Testis (tissue), 3 donors: ENCODE measurements around the gene PSMC1. TPM values are rescaled to one million over a fixed set of nuclear protein-coding genes. Genes with fewer than 3 reads are reported as not detected.

Experiments used
- DNase-seq: peaks from one replicate; pipeline ENCODE4 v3.0.0-alpha.2; 2019
- H3K27ac ChIP-seq, 2 donors: fragments of 200-600 bp; sonication (generic); one replicate each; pipeline ENCODE4 v1.5.1; 2019
- H3K27me3 ChIP-seq: fragments of 200-600 bp; sonication (generic); one replicate; pipeline ENCODE4 v1.5.1; 2019
- H3K36me3 ChIP-seq: fragments of 200-600 bp; sonication (generic); one replicate; pipeline ENCODE4 v1.5.1; 2017; ENCODE audit warnings: low read depth; ENCODE audit errors: missing control alignments
- H3K4me1 ChIP-seq: fragments of 200-600 bp; sonication (generic); one replicate; pipeline ENCODE4 v1.5.1; 2019
- H3K4me3 ChIP-seq, 2 donors: fragments of 200-600 bp; sonication (generic); one replicate each; pipeline ENCODE4 v1.5.1; 2017 to 2019
- H3K9me3 ChIP-seq: fragments of 200-600 bp; sonication (generic); one replicate; pipeline ENCODE4 v1.5.1; 2017
- CTCF ChIP-seq, 3 experiments: fragments of 450-650 bp in 2 of 3; fragments of 200-600 bp in 1 of 3; sonication (generic) in 1 of 3; IDR thresholded peaks; one replicate each; pipeline ENCODE4 v1.5.1; 2016 to 2019; ENCODE audit warnings: antibody characterized with exemption in 3 of 3, mild to moderate bottlenecking in 2 of 3, moderate library complexity in 1 of 3
- POLR2A ChIP-seq: fragments of 450-650 bp; IDR thresholded peaks from one replicate; pipeline ENCODE4 v1.6.1; 2017; ENCODE audit warnings: antibody characterized with exemption, mild to moderate bottlenecking, moderate library complexity
- WGBS, 2 donors: methylation state at CpG; one replicate each; pipeline ENCODE4 v1.1.5; 2018; 5-methylcytosine and 5-hydroxymethylcytosine counted together
- intact Hi-C: fragments of 100-400 bp; cut with DNase I; formaldehyde crosslinking; loops from one replicate; pipeline ENCODE4 v1.15.1; 2023; ENCODE audit warnings: low total_unique reads
- polyA plus RNA-seq: library from polyadenylated mRNA; stranded (reverse); fragments of 350-450 nt; fragmentation: Illumina TruSeq; extraction: RNeasy Lipid Tissue Mini Kit (QIAGEN cat#74804); gene quantifications from one replicate; pipeline ENCODE4 v1.2.3, GENCODE V29; 2014; ENCODE audit warnings: low read depth, low replicate concordance; ENCODE audit not compliant: insufficient read depth
- total RNA-seq, 2 donors: library from RNA; depleted of rRNA; stranded (reverse); fragments of >200 nt; gene quantifications; one replicate each; pipeline ENCODE4 v1.2.3, GENCODE V29; 2016

Gene PSMC1
- total and polyA plus RNA-seq, 3 donors from 2014 or later: 111 to 300 (median 133) TPM

- no peaks in the 10 kb centered on the region for H3K27me3 ChIP-seq
- H3K36me3 ChIP-seq: no peaks in the 10 kb centered on the region
- no peaks in the 10 kb centered on the region for H3K4me1 ChIP-seq
- TF ChIP-seq POLR2A (no peak), CTCF (IDR thresholded peaks at IDR 0.05) (no peak)
- no peaks in the 10 kb centered on the region for H3K9me3 ChIP-seq
- WGBS, 2 donors: 96 to 98% methylated on average over 7 of the region's 7 CpGs
- intact Hi-C loops: no loop called here
- no peak for DNase-seq
- H3K27ac ChIP-seq: no peak overlapping the region
- H3K4me3 ChIP-seq: no peak overlapping the region
These were observed 52.2 kb downstream of the PSMC1 start for GRCh38 chr14:90308561-90308960.

- intact Hi-C loops: no loop called here
- Histone ChIP-seq H3K27ac (no peak overlapping the region), H3K4me3 (no peak overlapping the region), H3K36me3 (no peaks in the 10 kb centered on the region), H3K4me1 (no peaks in the 10 kb centered on the region), H3K27me3 (no peaks in the 10 kb centered on the region), H3K9me3 (no peaks in the 10 kb centered on the region)
- no peak for TF ChIP-seq CTCF (IDR thresholded peaks at IDR 0.05)
- TF ChIP-seq POLR2A: no peak
- DNase-seq: no peak
- WGBS, 2 donors: 89 to 91% methylated on average over 2 of the region's 2 CpGs
These were observed 60.9 kb downstream of the PSMC1 start for GRCh38 chr14:90317286-90317685.

GRCh38 chr14:90318016-90318415, 61.7 kb downstream of the PSMC1 start:
- H3K4me3 ChIP-seq: no peak overlapping the region
- H3K27me3 ChIP-seq: no peaks in the 10 kb centered on the region
- 82 to 86% methylated on average over 4 of the region's 4 CpGs for WGBS, 2 donors
- H3K36me3 ChIP-seq: no peaks in the 10 kb centered on the region
- no peaks in the 10 kb centered on the region for H3K9me3 ChIP-seq
- no peak overlapping the region for H3K27ac ChIP-seq
- no peak for TF ChIP-seq POLR2A
- TF ChIP-seq CTCF (IDR thresholded peaks at IDR 0.05): no peak
- no peak for DNase-seq
- intact Hi-C loops: no loop called here
- no peaks in the 10 kb centered on the region for H3K4me1 ChIP-seq

GRCh38 chr14:90319173-90319572, 62.8 kb downstream of the PSMC1 start:
- WGBS, 2 donors: 89 to 94% methylated on average over 3 of the region's 3 CpGs
- Histone ChIP-seq H3K27ac (no peak overlapping the region), H3K27me3 (no peaks in the 10 kb centered on the region), H3K4me1 (no peaks in the 10 kb centered on the region), H3K36me3 (no peaks in the 10 kb centered on the region), H3K9me3 (no peaks in the 10 kb centered on the region), H3K4me3 (no peak overlapping the region)
- no peak for TF ChIP-seq POLR2A
- no peak for TF ChIP-seq CTCF (IDR thresholded peaks at IDR 0.05)
- no peak for DNase-seq
- intact Hi-C loops: no loop called here

- H3K36me3 ChIP-seq: no peaks in the 10 kb centered on the region
- H3K9me3 ChIP-seq: no peaks in the 10 kb centered on the region
- H3K4me3 ChIP-seq: no peak overlapping the region
- no peak overlapping the region for H3K27ac ChIP-seq
- 97 to 98% methylated on average over 6 of the region's 6 CpGs for WGBS, 2 donors
- no peak for TF ChIP-seq CTCF (IDR thresholded peaks at IDR 0.05)
- no peak for TF ChIP-seq POLR2A
- H3K4me1 ChIP-seq: no peaks in the 10 kb centered on the region
- no peak for DNase-seq
- intact Hi-C loops: no loop called here
- no peaks in the 10 kb centered on the region for H3K27me3 ChIP-seq
These were observed 63.5 kb downstream of the PSMC1 start for GRCh38 chr14:90319634-90320541.
